IMR-90 (cell line): ENCODE results near the gene RHBDL1. TPM values are rescaled to one million over a fixed set of nuclear protein-coding genes. Genes with fewer than 3 reads are reported as not detected.
A peak's percentile ranks its signal among the peaks of the same experiment; 100 is the strongest.

Experiments
- ATAC-seq: fragments of 200-7000 bp; cut with Tn5 transposase; 2 replicates; pipeline ENCODE4 v1.9.1; 2020; ENCODE audit warnings: low read depth, mild to moderate bottlenecking, moderate library complexity
- BruUV-seq: library from RNA; stranded (reverse); fragments of 400-500 nt; replicated peaks from 2 replicates; lab custom pipeline; 2021; lab: Mats Ljungman, UMichigan
- CTCF ChIA-PET: fragments of 300-600 bp; formaldehyde crosslinking; extraction: SDS; loops from one replicate; lab custom pipeline; 2021; ENCODE audit warnings: antibody characterized with exemption; lab: Yijun Ruan, JAX
- POLR2A ChIA-PET: fragments of 300-600 bp; sonication (Branson Sonifier 250); formaldehyde crosslinking; loops from one replicate; lab custom pipeline; 2022; ENCODE audit warnings: antibody characterized with exemption; ENCODE audit not compliant: unreplicated experiment; lab: Charles Lee
- DNase-seq: peaks from one replicate; pipeline ENCODE4 v3.0.0; 2013
- H2AFZ ChIP-seq: replicated peaks from 2 replicates; pipeline ENCODE3; 2013; ENCODE audit warnings: low read length, mild to moderate bottlenecking; ENCODE audit not compliant: poor library complexity
- H2AK5ac ChIP-seq: 2 replicates; pipeline ENCODE4 v1.6.1; 2013; ENCODE audit warnings: low read depth, low read length, inconsistent platforms
- H2AK9ac ChIP-seq: replicated peaks from 2 replicates; pipeline ENCODE3; 2013; ENCODE audit warnings: mild to moderate bottlenecking, low read depth, low read length, moderate library complexity; ENCODE audit not compliant: poor library complexity
- H2BK120ac ChIP-seq: 2 replicates; pipeline ENCODE4 v1.6.1; 2013; ENCODE audit warnings: low read depth, low read length, inconsistent platforms
- H2BK15ac ChIP-seq: 3 replicates; pipeline ENCODE4 v1.6.1; 2013; ENCODE audit warnings: low read depth, low read length, inconsistent platforms
- H2BK20ac ChIP-seq: 2 replicates; pipeline ENCODE4 v1.6.1; 2013; ENCODE audit warnings: low read depth, mild to moderate bottlenecking, inconsistent platforms, low read length, moderate library complexity
- H2BK5ac ChIP-seq: 2 replicates; pipeline ENCODE4 v1.6.1; 2013; ENCODE audit warnings: mild to moderate bottlenecking, low read depth, low read length, inconsistent platforms; ENCODE audit not compliant: poor library complexity, severe bottlenecking
- H3K14ac ChIP-seq: replicated peaks from 2 replicates; pipeline ENCODE4 v1.6.1; 2013; ENCODE audit warnings: low read depth, low read length, inconsistent platforms
- H3K18ac ChIP-seq: 2 replicates; pipeline ENCODE4 v1.6.1; 2013; ENCODE audit warnings: low read depth, low read length, control low read depth
- H3K23ac ChIP-seq: 2 replicates; pipeline ENCODE4 v1.6.1; 2013; ENCODE audit warnings: low read depth, low read length, inconsistent platforms
- H3K27ac ChIP-seq: 2 replicates; pipeline ENCODE4 v1.5.1; 2013; ENCODE audit warnings: mild to moderate bottlenecking, control low read depth, low read length; ENCODE audit not compliant: insufficient read depth
- H3K27me3 ChIP-seq: 2 replicates; pipeline ENCODE4 v1.6.1; 2013; ENCODE audit warnings: low read length; ENCODE audit not compliant: control insufficient read depth, insufficient read depth
- H3K36me3 ChIP-seq: 2 replicates; pipeline ENCODE4 v1.6.1; 2013; ENCODE audit warnings: low read length, mixed read lengths; ENCODE audit not compliant: control insufficient read depth, insufficient read depth
- H3K4ac ChIP-seq: 2 replicates; pipeline ENCODE4 v1.6.1; 2013; ENCODE audit warnings: low read depth, low read length, inconsistent platforms
- H3K4me1 ChIP-seq: 2 replicates; pipeline ENCODE4 v1.6.1; 2013; ENCODE audit warnings: low read length, mixed read lengths; ENCODE audit not compliant: control insufficient read depth, insufficient read depth
- H3K4me2 ChIP-seq: 2 replicates; pipeline ENCODE4 v1.6.1; 2013; ENCODE audit warnings: low read depth, mild to moderate bottlenecking, control low read depth, low read length, moderate library complexity
- H3K4me3 ChIP-seq: 2 replicates; pipeline ENCODE4 v1.5.1; 2013; ENCODE audit warnings: low read depth, mild to moderate bottlenecking, control low read depth, low read length, moderate library complexity; ENCODE audit not compliant: insufficient read depth
- H3K56ac ChIP-seq: 2 replicates; pipeline ENCODE4 v1.6.1; 2013; ENCODE audit warnings: low read length, inconsistent platforms; ENCODE audit not compliant: insufficient read depth; ENCODE audit errors: extremely low read depth
- H3K79me1 ChIP-seq, 2 experiments: 2 replicates each; pipeline ENCODE4 v1.6.1; 2013; ENCODE audit warnings: low read length in 2 of 2, inconsistent platforms in 1 of 2, low read depth in 1 of 2
- H3K9ac ChIP-seq: 2 replicates; pipeline ENCODE4 v1.6.1; 2013; ENCODE audit warnings: low read depth, low read length, control low read depth
- H3K9me1 ChIP-seq: 2 replicates; pipeline ENCODE4 v1.6.1; 2013; ENCODE audit warnings: low read length, inconsistent platforms; ENCODE audit not compliant: insufficient read depth
- H3K9me3 ChIP-seq: 2 replicates; pipeline ENCODE4 v1.6.1; 2013; ENCODE audit warnings: low read length; ENCODE audit not compliant: control insufficient read depth, insufficient read depth
- H4K20me1 ChIP-seq: 2 replicates; pipeline ENCODE4 v1.6.1; 2013; ENCODE audit warnings: low read length, inconsistent platforms; ENCODE audit not compliant: insufficient read depth
- H4K5ac ChIP-seq: 2 replicates; pipeline ENCODE4 v1.6.1; 2013; ENCODE audit warnings: mild to moderate bottlenecking, low read depth, low read length, control low read depth
- H4K8ac ChIP-seq, 2 experiments: 2 replicates each; pipeline ENCODE4 v1.6.1; 2013; ENCODE audit warnings: low read depth in 2 of 2, low read length in 2 of 2, control low read depth in 1 of 2, inconsistent platforms in 1 of 2
- H4K91ac ChIP-seq: 2 replicates; pipeline ENCODE4 v1.6.1; 2013; ENCODE audit warnings: low read depth, low read length, inconsistent platforms; ENCODE audit not compliant: insufficient read depth
- MAZ ChIP-seq: IDR thresholded peaks from 2 replicates; pipeline ENCODE4 v1.6.1; 2012; ENCODE audit warnings: low read depth, mild to moderate bottlenecking, low read length, improper control_type of control experiment, moderate library complexity, borderline replicate concordance
- RCOR1 ChIP-seq: IDR thresholded peaks from 2 replicates; pipeline ENCODE4 v1.6.1; 2012; ENCODE audit warnings: mild to moderate bottlenecking, low read length, improper control_type of control experiment; ENCODE audit not compliant: insufficient replicate concordance
- WGBS, 2 experiments: methylation state at CpG; one replicate each; pipeline versions ENCODE4 v1.1.5 to v1.1.7; 2013; ENCODE audit warnings: missing lambda C conversion rate in 2 of 2; ENCODE audit not compliant: insufficient read length in 1 of 2; ENCODE audit errors: extremely low coverage in 2 of 2; 5-methylcytosine and 5-hydroxymethylcytosine counted together
- dilution Hi-C: fragments of 300-500 bp; cut with HindIII; formaldehyde crosslinking; loops from one replicate; pipeline ENCODE4 v1.14.3; 2018; ENCODE audit warnings: low sequenced_read_pairs; ENCODE audit not compliant: unreplicated experiment
- in situ Hi-C: fragments of 300-500 bp; cut with MboI; formaldehyde crosslinking; loops from 3 replicates; pipeline ENCODE4 v1.14.3; 2019; ENCODE audit warnings: low sequenced_read_pairs, inconsistent platforms, mixed read lengths
- intact Hi-C: fragments of 100-400 bp; cut with micrococcal nuclease; formaldehyde crosslinking; loops from 2 replicates; pipeline ENCODE4 v1.10.0; 2022
- polyA plus RNA-seq, 3 experiments: library from polyadenylated mRNA; depleted of rRNA; stranded (reverse); fragments of >200 nt; gene quantifications; 2 replicates each; pipeline ENCODE4 v1.2.3, GENCODE V29; 2012; ENCODE audit warnings: low replicate concordance in 1 of 3
- total RNA-seq: library from RNA; depleted of rRNA; stranded (reverse); fragments of >200 nt; gene quantifications from 2 replicates; pipeline ENCODE4 v1.2.3, GENCODE V29; 2012

The RHBDL1 gene
- total and polyA plus RNA-seq, 2 of the 4 experiments (the other 2 are of a cell fraction), result 0.72 to 4.1 TPM

DNA sequence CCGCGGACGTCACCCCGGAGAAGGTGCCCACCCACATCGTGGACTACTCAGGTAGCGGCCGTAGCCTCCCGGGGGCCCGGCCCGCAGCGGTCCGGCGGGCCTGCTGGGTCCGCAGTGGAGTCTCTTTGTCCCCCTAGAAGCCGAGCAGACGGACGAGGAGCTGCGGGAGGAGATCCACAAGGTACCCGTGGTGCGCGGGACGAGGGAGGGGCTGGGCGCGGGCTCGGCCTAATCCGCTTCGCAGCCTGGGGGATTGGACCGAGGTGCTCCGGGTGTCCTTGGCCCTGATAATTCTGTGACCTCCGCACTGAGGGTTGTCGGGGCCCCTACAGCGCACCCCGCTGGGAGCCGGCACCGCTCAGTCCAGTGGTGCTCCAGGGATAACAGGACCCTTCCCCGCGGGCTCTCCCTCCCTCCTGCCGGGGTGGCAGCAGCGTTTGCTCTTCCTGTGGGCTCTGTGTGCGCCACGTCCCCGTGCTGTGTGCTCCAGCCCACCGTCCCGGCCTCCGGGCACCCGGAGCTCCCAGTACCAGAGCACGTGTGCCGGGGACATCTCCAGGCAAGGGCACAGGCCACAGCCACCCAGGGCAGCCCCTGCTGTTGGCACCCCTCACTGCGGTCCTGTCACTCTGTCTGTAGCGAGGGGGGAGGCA, 6.8 kb upstream of the RHBDL1 start:
- peak overlapping the region; percentile 87 for H3K4ac ChIP-seq
- H3K4me1 ChIP-seq, result peaks cover 6% of the 10 kb centered on the region
- no peak overlapping the region for H2BK120ac ChIP-seq
- H3K14ac ChIP-seq, result peak overlapping the region; percentile 71; the same call in 1 of the 2 replicates
- H3K36me3 ChIP-seq, result peaks cover 41% of the 10 kb centered on the region
- H3K18ac ChIP-seq, result no peak overlapping the region
- no peaks in the 10 kb centered on the region for H3K27me3 ChIP-seq
- peak overlapping the region; percentile 71; the same call in 1 of the 2 replicates for H4K91ac ChIP-seq
- no peak overlapping the region for H2BK20ac ChIP-seq
- H4K5ac ChIP-seq, result no peak overlapping the region
- H3K9ac ChIP-seq, result peak overlapping the region; percentile 76
- peak overlapping the region; percentile 81 for H2AK5ac ChIP-seq
- TF ChIP-seq MAZ (peak; percentile 21; the same call in 1 of the 2 replicates), RCOR1 (no peak)
- H3K79me1 ChIP-seq, result peaks cover 0 to 28% of the 10 kb centered on the region in 2 experiments; a peak in 1 of 4 replicates
- no peak overlapping the region for H2BK15ac ChIP-seq
- POLR2A ChIA-PET, result no interaction called here
- DNase-seq (no peak), ATAC-seq (peak; percentile 19)
- H3K27ac ChIP-seq, result peak overlapping the region; percentile 69
- dilution Hi-C loops (no loop called here), in situ Hi-C loops (no loop called here), intact Hi-C loops (no loop called here)
- peak overlapping the region in 1 of 2 experiments; percentile 66; a peak in 2 of 4 replicates for H4K8ac ChIP-seq
- peak overlapping the region; percentile 97 for H2AFZ ChIP-seq
- H2BK5ac ChIP-seq, result peak overlapping the region; percentile 56
- peaks cover 13% of the 10 kb centered on the region for H4K20me1 ChIP-seq
- H3K56ac ChIP-seq, result no peak overlapping the region
- peaks cover 6% of the 10 kb centered on the region for H3K9me1 ChIP-seq
- peak overlapping the region; percentile 100 for H2AK9ac ChIP-seq
- no TSS peak for BruUV-seq
- H3K9me3 ChIP-seq, result no peaks in the 10 kb centered on the region
- CTCF ChIA-PET, result no interaction called here
- peak overlapping the region; percentile 93 for H3K4me2 ChIP-seq
- H3K4me3 ChIP-seq, result peak overlapping the region; percentile 68
- H3K23ac ChIP-seq, result peak overlapping the region; percentile 38; the same call in 1 of the 2 replicates
- WGBS, 2 experiments, result 14% methylated on average over 28 of the region's 50 CpGs; no CpG with 5 or more reads in 1 of the 2 experiments
